Stimulated activated CD4-positive, alpha-beta T cell treated with anti-CD3 and anti-CD28 coated beads, Interleukin-1b, Interleukin-23, amount 100 ng/mL, for 1 hour (primary cell): ENCODE data around the gene CIROP.

Source experiments
- DNase-seq, 2 donors: peaks; one replicate each; pipeline ENCODE4 v3.0.0-alpha.2; 2020; ENCODE audit warnings: low read depth in 2 of 2

The CIROP gene

DNA sequence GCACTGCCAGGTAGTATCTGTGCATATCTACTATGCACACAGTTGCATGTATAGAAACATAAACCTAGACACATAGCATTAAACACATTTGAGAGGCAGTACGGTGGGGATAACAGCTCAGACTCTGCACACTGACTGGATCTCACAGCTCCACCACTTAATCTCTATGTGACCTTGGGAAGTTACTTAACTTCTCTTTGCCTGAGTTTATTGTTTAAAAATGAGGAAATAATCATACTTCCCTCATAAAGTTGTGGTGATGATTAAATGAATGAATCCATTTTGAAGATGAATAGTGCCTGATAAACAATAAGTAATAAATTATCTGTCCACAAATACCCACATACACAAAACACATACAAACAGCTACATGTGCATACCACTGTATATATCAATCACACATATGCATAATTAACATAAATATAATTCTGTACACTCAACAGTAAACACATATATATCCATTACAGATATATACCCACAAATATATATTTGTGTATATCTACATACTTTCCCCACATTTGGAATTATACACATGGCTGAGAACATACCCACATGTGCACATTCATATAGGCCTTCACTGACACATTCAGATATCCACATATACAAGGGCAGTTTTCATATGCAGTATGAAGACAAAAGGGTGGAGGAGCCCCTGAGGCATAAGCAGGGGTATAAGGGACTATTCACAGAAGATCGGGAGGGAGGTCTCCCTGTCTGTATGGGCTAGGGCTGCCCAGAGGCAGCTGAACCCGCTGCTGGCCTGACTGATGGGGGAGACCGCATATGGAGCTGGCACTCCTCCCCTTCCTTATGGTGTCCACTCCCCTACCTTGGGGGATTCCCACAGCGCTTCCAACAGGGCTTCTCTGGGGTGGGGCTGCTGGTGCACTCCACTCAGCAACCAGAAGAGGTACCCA, 53.4 kb downstream of the CIROP start:
- no peak for DNase-seq
